Liver (tissue), 9 donors: ENCODE results near the gene WDR86. TPM values are rescaled to one million over a fixed set of nuclear protein-coding genes. Genes with fewer than 3 reads are reported as not detected.

Source experiments
- DNase-seq: peaks from one replicate; pipeline ENCODE4 v3.0.0-alpha.2; 2017; ENCODE audit warnings: low spot score
- H3K27ac ChIP-seq, 2 donors: one replicate each; pipeline ENCODE4 v1.7.0; 2013; ENCODE audit warnings: inconsistent platforms in 2 of 2, low read length in 2 of 2, control low read depth in 1 of 2, low read depth in 1 of 2, mild to moderate bottlenecking in 1 of 2
- H3K27me3 ChIP-seq, 4 donors: one replicate each; pipeline versions ENCODE4 v1.6.1 to v1.7.0; 2013; ENCODE audit warnings: low read length in 3 of 4, inconsistent platforms in 1 of 4, mild to moderate bottlenecking in 1 of 4, moderate library complexity in 1 of 4; ENCODE audit not compliant: control insufficient read depth in 4 of 4, insufficient read depth in 4 of 4
- H3K36me3 ChIP-seq, 4 donors: one replicate each; pipeline versions ENCODE4 v1.6.1 to v1.7.0; 2013; ENCODE audit warnings: low read length in 3 of 4, mild to moderate bottlenecking in 3 of 4, low read depth in 1 of 4, moderate library complexity in 1 of 4; ENCODE audit not compliant: control insufficient read depth in 4 of 4, insufficient read depth in 3 of 4
- H3K4me1 ChIP-seq, 4 donors: one replicate each; pipeline versions ENCODE4 v1.6.1 to v1.7.0; 2013; ENCODE audit warnings: low read length in 3 of 4, mild to moderate bottlenecking in 3 of 4, moderate library complexity in 1 of 4; ENCODE audit not compliant: control insufficient read depth in 4 of 4, insufficient read depth in 4 of 4
- H3K4me3 ChIP-seq, 3 donors: one replicate each; pipeline versions ENCODE4 v1.6.1 to v1.7.0; 2013; ENCODE audit warnings: low read length in 3 of 3, control low read depth in 1 of 3, low read depth in 1 of 3, mild to moderate bottlenecking in 1 of 3
- H3K9ac ChIP-seq, 2 donors: one replicate each; pipeline ENCODE4 v1.7.0; 2013; ENCODE audit warnings: low read length in 2 of 2, mild to moderate bottlenecking in 2 of 2, moderate library complexity in 2 of 2, control low read depth in 1 of 2, low read depth in 1 of 2
- H3K9me3 ChIP-seq, 4 donors: one replicate each; pipeline versions ENCODE4 v1.6.1 to v1.7.0; 2013; ENCODE audit warnings: low read length in 3 of 4; ENCODE audit not compliant: control insufficient read depth in 4 of 4
- ATF3 ChIP-seq: IDR thresholded peaks from 2 replicates; pipeline ENCODE4 v1.6.1; 2016; ENCODE audit warnings: antibody characterized with exemption
- CTCF ChIP-seq: fragments of 150-350 bp; IDR thresholded peaks from 2 replicates; pipeline ENCODE4 v1.5.1; 2017; ENCODE audit warnings: improper control_type of control experiment, low read depth, low read length; ENCODE audit not compliant: missing input control
- EGR1 ChIP-seq, 2 donors: IDR thresholded peaks; 2 replicates each; pipeline ENCODE4 v1.6.1; 2016 to 2018; ENCODE audit warnings: antibody characterized with exemption in 2 of 2, low read depth in 2 of 2
- FOXA1 ChIP-seq: IDR thresholded peaks from 2 replicates; pipeline ENCODE4 v1.6.1; 2016; ENCODE audit warnings: antibody characterized with exemption
- FOXA2 ChIP-seq: IDR thresholded peaks from 2 replicates; pipeline ENCODE4 v1.6.1; 2016; ENCODE audit warnings: antibody characterized with exemption
- GABPA ChIP-seq, 2 donors: IDR thresholded peaks in 1 of 2; conservative IDR thresholded peaks in 1 of 2; 2 replicates each; pipeline ENCODE4 v1.6.1; 2016; ENCODE audit warnings: antibody characterized with exemption in 2 of 2, mild to moderate bottlenecking in 1 of 2, moderate library complexity in 1 of 2
- HNF4A ChIP-seq, 2 donors: conservative IDR thresholded peaks; 2 replicates each; pipeline ENCODE4 v1.6.1; 2016; ENCODE audit warnings: antibody characterized with exemption in 2 of 2, mild to moderate bottlenecking in 2 of 2
- HNF4G ChIP-seq: IDR thresholded peaks from 2 replicates; pipeline ENCODE4 v1.6.1; 2016; ENCODE audit warnings: antibody characterized with exemption
- JUND ChIP-seq, 2 donors: IDR thresholded peaks; 2 replicates each; pipeline ENCODE4 v1.6.1; 2016; ENCODE audit warnings: antibody characterized with exemption in 2 of 2
- MAX ChIP-seq: IDR thresholded peaks from 2 replicates; pipeline ENCODE4 v1.6.1; 2016; ENCODE audit warnings: antibody characterized with exemption
- NR2F2 ChIP-seq: IDR thresholded peaks from 2 replicates; pipeline ENCODE4 v1.6.1; 2016; ENCODE audit warnings: antibody characterized with exemption
- RAD21 ChIP-seq, 2 donors: IDR thresholded peaks; 2 replicates each; pipeline ENCODE4 v1.6.1; 2016; ENCODE audit warnings: antibody characterized with exemption in 2 of 2, mild to moderate bottlenecking in 2 of 2
- REST ChIP-seq: IDR thresholded peaks from 2 replicates; pipeline ENCODE4 v1.6.1; 2016; ENCODE audit warnings: antibody characterized with exemption, mild to moderate bottlenecking
- RXRA ChIP-seq, 2 donors: IDR thresholded peaks; 2 replicates each; pipeline ENCODE4 v1.6.1; 2017 to 2018; ENCODE audit warnings: antibody characterized with exemption in 2 of 2, mild to moderate bottlenecking in 1 of 2
- SP1 ChIP-seq: IDR thresholded peaks from 2 replicates; pipeline ENCODE4 v1.6.1; 2018; ENCODE audit warnings: antibody characterized with exemption, mild to moderate bottlenecking
- TAF1 ChIP-seq: conservative IDR thresholded peaks from 2 replicates; pipeline ENCODE4 v1.6.1; 2016; ENCODE audit warnings: antibody characterized with exemption, mild to moderate bottlenecking
- YY1 ChIP-seq: IDR thresholded peaks from 2 replicates; pipeline ENCODE4 v1.6.1; 2016; ENCODE audit warnings: antibody characterized with exemption, mild to moderate bottlenecking
- ZBTB33 ChIP-seq: IDR thresholded peaks from 2 replicates; pipeline ENCODE4 v1.6.1; 2016; ENCODE audit warnings: antibody characterized with exemption
- WGBS: extraction: QIAGEN DNeasy Blood & Tissue Kit; methylation state at CpG from one replicate; pipeline ENCODE4 v1.1.7; 2013; 5-methylcytosine and 5-hydroxymethylcytosine counted together
- polyA plus RNA-seq, 2 donors: library from polyadenylated mRNA; stranded (reverse) in 1 of 2; unstranded in 1 of 2; fragments of 200-250 nt in 1 of 2; fragments of >200 nt in 1 of 2; fragmentation: Nextera tagmentation in 1 of 2; extraction: Ambion mirVana in 1 of 2; gene quantifications; one replicate each; pipeline versions ENCODE4 v1.2.1 to v1.2.3, GENCODE V29; 2013 to 2015
- total RNA-seq, 2 donors: library from RNA; depleted of rRNA; stranded (reverse); fragments of >200 nt; gene quantifications; one replicate each; pipeline ENCODE4 v1.2.3, GENCODE V29; 2014
- donor health status: healthy.
- donor health status: healthy.
- donor health status: healthy.
- donor health status: healthy.
- donor health status: healthy.

Gene WDR86
- total and polyA plus RNA-seq, 4 donors = 0.35 to 4.9 (median 0.77) TPM

- no peak overlapping the region for H3K27ac ChIP-seq
- no peak for DNase-seq
- H3K9me3 ChIP-seq = peaks cover 0 to 6% (median 0%) of the 10 kb centered on the region in 4 donors
- no peaks in the 10 kb centered on the region for H3K27me3 ChIP-seq
- H3K4me3 ChIP-seq = no peak overlapping the region
- H3K36me3 ChIP-seq = no peaks in the 10 kb centered on the region
- 83% methylated on average over 7 of the region's 7 CpGs for WGBS
- H3K9ac ChIP-seq = no peak overlapping the region
- no peaks in the 10 kb centered on the region for H3K4me1 ChIP-seq
- TF ChIP-seq FOXA1 (no peak), GABPA (IDR thresholded peaks at IDR 0.05 in 1 of 2, conservative IDR thresholded peaks at IDR 0.05 in 1 of 2) (no peak), ATF3 (no peak), REST (no peak), RXRA (IDR thresholded peaks at IDR 0.05) (no peak), EGR1 (IDR thresholded peaks at IDR 0.05; ENCODE audit: low read depth in 2 of 2) (no peak), NR2F2 (no peak), RAD21 (IDR thresholded peaks at IDR 0.05) (no peak), CTCF (no peak), JUND (IDR thresholded peaks at IDR 0.05) (no peak), TAF1 (no peak), YY1 (no peak)
Observed at GRCh38 chr7:151423226-151423625, 13.4 kb upstream of the WDR86 start.

- H3K9ac ChIP-seq = no peak overlapping the region
- H3K9me3 ChIP-seq = peaks cover 0 to 6% (median 0%) of the 10 kb centered on the region in 4 donors
- no peaks in the 10 kb centered on the region for H3K4me1 ChIP-seq
- no peak overlapping the region for H3K4me3 ChIP-seq
- H3K36me3 ChIP-seq = no peaks in the 10 kb centered on the region
- H3K27ac ChIP-seq = no peak overlapping the region
- no peak for DNase-seq
- WGBS = 84% methylated on average over 5 of the region's 5 CpGs
- no peaks in the 10 kb centered on the region for H3K27me3 ChIP-seq
- no peak for TF ChIP-seq HNF4G
- no peak for TF ChIP-seq HNF4A (conservative IDR thresholded peaks at IDR 0.05)
- TF ChIP-seq MAX = no peak
- TF ChIP-seq SP1 = no peak
- TF ChIP-seq TAF1 = no peak
- no peak for TF ChIP-seq GABPA (IDR thresholded peaks at IDR 0.05 in 1 of 2, conservative IDR thresholded peaks at IDR 0.05 in 1 of 2)
- TF ChIP-seq FOXA2 = no peak
- TF ChIP-seq NR2F2 = no peak
- no peak for TF ChIP-seq ATF3
- no peak for TF ChIP-seq YY1
- TF ChIP-seq ZBTB33 = no peak
- TF ChIP-seq RAD21 (IDR thresholded peaks at IDR 0.05) = no peak
- TF ChIP-seq JUND (IDR thresholded peaks at IDR 0.05) = no peak
- no peak for TF ChIP-seq CTCF
- TF ChIP-seq FOXA1 = no peak
- no peak for TF ChIP-seq REST
- TF ChIP-seq RXRA (IDR thresholded peaks at IDR 0.05) = no peak
Observed at GRCh38 chr7:151422212-151422611, 12.4 kb upstream of the WDR86 start.
